ENCODE measurements around the gene CEP85. TPM values are rescaled to one million over a fixed set of nuclear protein-coding genes. Genes with fewer than 3 reads are reported as not detected.

CEP85 gene
- total RNA-seq, 2 experiments from 2014 or later: 47.1 to 55.2 TPM

GRCh38 chr1:26281971-26282370 lies 48.0 kb downstream of the CEP85 start:
- Histone ChIP-seq H3K4me3 (ENCODE audit: low read depth, low read length, poor library complexity, severe bottlenecking) (no peak overlapping the region), H2AFZ (ENCODE audit: low read length) (no peak overlapping the region), H3K9me2 (ENCODE audit: insufficient read depth, low read length) (no peaks in the 10 kb centered on the region), H3K4me2 (ENCODE audit: low read length) (no peak overlapping the region), H3K4me1 (ENCODE audit: insufficient read depth, low read length, poor library complexity, severe bottlenecking) (peaks cover 53% of the 10 kb centered on the region), H3K36me3 (ENCODE audit: insufficient read depth, low read length) (peaks cover 51% of the 10 kb centered on the region), H3K79me2 (ENCODE audit: insufficient read depth, low read depth, low read length) (no peaks in the 10 kb centered on the region), H3K9me3 (ENCODE audit: low read length) (no peaks in the 10 kb centered on the region), H3K27ac (ENCODE audit: low read depth, low read length, poor library complexity, severe bottlenecking) (no peak overlapping the region), H4K20me1 (ENCODE audit: insufficient read depth, low read length) (no peaks in the 10 kb centered on the region)
- no TSS peak for BruUV-seq (replicated peaks)
- ChIA-PET POLR2A (interaction anchor here (0.5 kb wide), 1 partner anchor 149 kb away, joined by 3 read pairs; no protein-coding TSS in a partner anchor), CTCF (ENCODE audit: unreplicated experiment) (no interaction called here)
- no peak for DNase-seq (ENCODE audit: low spot score)
- intact Hi-C loops (cut with micrococcal nuclease; ENCODE audit: unreplicated experiment): no loop called here
- TF ChIP-seq, protein P1, sequence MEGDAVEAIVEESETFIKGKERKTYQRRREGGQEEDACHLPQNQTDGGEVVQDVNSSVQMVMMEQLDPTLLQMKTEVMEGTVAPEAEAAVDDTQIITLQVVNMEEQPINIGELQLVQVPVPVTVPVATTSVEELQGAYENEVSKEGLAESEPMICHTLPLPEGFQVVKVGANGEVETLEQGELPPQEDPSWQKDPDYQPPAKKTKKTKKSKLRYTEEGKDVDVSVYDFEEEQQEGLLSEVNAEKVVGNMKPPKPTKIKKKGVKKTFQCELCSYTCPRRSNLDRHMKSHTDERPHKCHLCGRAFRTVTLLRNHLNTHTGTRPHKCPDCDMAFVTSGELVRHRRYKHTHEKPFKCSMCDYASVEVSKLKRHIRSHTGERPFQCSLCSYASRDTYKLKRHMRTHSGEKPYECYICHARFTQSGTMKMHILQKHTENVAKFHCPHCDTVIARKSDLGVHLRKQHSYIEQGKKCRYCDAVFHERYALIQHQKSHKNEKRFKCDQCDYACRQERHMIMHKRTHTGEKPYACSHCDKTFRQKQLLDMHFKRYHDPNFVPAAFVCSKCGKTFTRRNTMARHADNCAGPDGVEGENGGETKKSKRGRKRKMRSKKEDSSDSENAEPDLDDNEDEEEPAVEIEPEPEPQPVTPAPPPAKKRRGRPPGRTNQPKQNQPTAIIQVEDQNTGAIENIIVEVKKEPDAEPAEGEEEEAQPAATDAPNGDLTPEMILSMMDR (conservative IDR thresholded peaks at IDR 0.05; ENCODE audit: low read length): no peak

- H4K20me1 ChIP-seq (ENCODE audit: insufficient read depth, low read length): no peaks in the 10 kb centered on the region
- CTCF ChIA-PET (ENCODE audit: unreplicated experiment): no interaction called here
- no peak overlapping the region for H3K4me2 ChIP-seq (ENCODE audit: low read length)
- no peaks in the 10 kb centered on the region for H3K9me3 ChIP-seq (ENCODE audit: low read length)
- intact Hi-C loops (cut with micrococcal nuclease; ENCODE audit: unreplicated experiment): no loop called here
- BruUV-seq (replicated peaks): no TSS peak
- H3K36me3 ChIP-seq (ENCODE audit: insufficient read depth, low read length): peaks cover 47% of the 10 kb centered on the region
- TF ChIP-seq EZH2phosphoT487 (IDR thresholded peaks at IDR 0.05; ENCODE audit: borderline replicate concordance, low read depth, low read length): no peak
- TF ChIP-seq, protein P1 (conservative IDR thresholded peaks at IDR 0.05; ENCODE audit: low read length): no peak
- H3K4me1 ChIP-seq (ENCODE audit: insufficient read depth, low read length, poor library complexity, severe bottlenecking): peaks cover 57% of the 10 kb centered on the region
- H3K4me3 ChIP-seq (ENCODE audit: low read depth, low read length, poor library complexity, severe bottlenecking): no peak overlapping the region
- DNase-seq (ENCODE audit: low spot score): no peak
- H2AFZ ChIP-seq (ENCODE audit: low read length): no peak overlapping the region
- POLR2A ChIA-PET: no interaction called here
- no peaks in the 10 kb centered on the region for H3K79me2 ChIP-seq (ENCODE audit: insufficient read depth, low read depth, low read length)
- no peaks in the 10 kb centered on the region for H3K9me2 ChIP-seq (ENCODE audit: insufficient read depth, low read length)
- H3K27ac ChIP-seq (ENCODE audit: low read depth, low read length, poor library complexity, severe bottlenecking): no peak overlapping the region
These were observed 48.5 kb downstream of the CEP85 start for GRCh38 chr1:26282401-26282918.

- Histone ChIP-seq H3K4me3 (ENCODE audit: low read depth, low read length, poor library complexity, severe bottlenecking) (no peak overlapping the region), H3K4me1 (ENCODE audit: insufficient read depth, low read length, poor library complexity, severe bottlenecking) (peaks cover 59% of the 10 kb centered on the region), H3K79me2 (ENCODE audit: insufficient read depth, low read depth, low read length) (no peaks in the 10 kb centered on the region), H3K36me3 (ENCODE audit: insufficient read depth, low read length) (peaks cover 37% of the 10 kb centered on the region), H2AFZ (ENCODE audit: low read length) (no peak overlapping the region), H3K9me2 (ENCODE audit: insufficient read depth, low read length) (no peaks in the 10 kb centered on the region), H4K20me1 (ENCODE audit: insufficient read depth, low read length) (no peaks in the 10 kb centered on the region), H3K9me3 (ENCODE audit: low read length) (no peaks in the 10 kb centered on the region), H3K4me2 (ENCODE audit: low read length) (no peak overlapping the region), H3K27ac (ENCODE audit: low read depth, low read length, poor library complexity, severe bottlenecking) (no peak overlapping the region)
- no peak for TF ChIP-seq EZH2phosphoT487 (IDR thresholded peaks at IDR 0.05; ENCODE audit: borderline replicate concordance, low read depth, low read length)
- TF ChIP-seq, protein P1 (conservative IDR thresholded peaks at IDR 0.05; ENCODE audit: low read length): no peak
- intact Hi-C loops (cut with micrococcal nuclease; ENCODE audit: unreplicated experiment): no loop called here
- no TSS peak for BruUV-seq (replicated peaks)
- ChIA-PET POLR2A (interaction anchor here (11.0 kb wide), 1 partner anchor 35 kb away, joined by 273 read pairs; the partner anchor contains the start of gene CD52), CTCF (ENCODE audit: unreplicated experiment) (interaction anchor here (1.7 kb wide), 1 partner anchor 40 kb away, joined by 5 read pairs; no protein-coding TSS in a partner anchor)
- no peak for DNase-seq (ENCODE audit: low spot score)
These were observed 49.4 kb downstream of the CEP85 start for GRCh38 chr1:26283279-26283853.
